Naive B cell (primary cell): ENCODE measurements around the gene TGFBR2. TPM values are rescaled to one million over a fixed set of nuclear protein-coding genes. Genes with fewer than 3 reads are reported as not detected.

Source experiments
- ATAC-seq, 2 donors: fragments of 150-1000 bp; cut with Tn5 transposase; 2 replicates each; pipeline ENCODE4 v1.10.0; 2021; ENCODE audit warnings: low read depth in 2 of 2, mild to moderate bottlenecking in 2 of 2, moderate library complexity in 2 of 2
- DNase-seq: peaks from one replicate; pipeline ENCODE4 v3.0.0; 2022
- H3K27ac Mint-ChIP-seq, 6 donors: one replicate each; pipeline ENCODE4 v1.8.0; 2020 to 2022; ENCODE audit warnings: mild to moderate bottlenecking in 6 of 6, mixed read lengths in 6 of 6, moderate library complexity in 5 of 6, inconsistent platforms in 2 of 6
- H3K27me3 Mint-ChIP-seq, 3 donors: one replicate each; pipeline ENCODE4 v1.8.0; 2021 to 2022; ENCODE audit warnings: mixed read lengths in 3 of 3, mild to moderate bottlenecking in 1 of 3
- H3K36me3 Mint-ChIP-seq, 2 donors: one replicate each; pipeline ENCODE4 v1.8.0; 2020 to 2022; ENCODE audit warnings: mixed read lengths in 2 of 2, inconsistent platforms in 1 of 2, mild to moderate bottlenecking in 1 of 2
- H3K4me1 Mint-ChIP-seq, 3 donors: one replicate each; pipeline ENCODE4 v1.8.0; 2020 to 2022; ENCODE audit warnings: mixed read lengths in 3 of 3, inconsistent platforms in 1 of 3, mild to moderate bottlenecking in 1 of 3, moderate library complexity in 1 of 3
- H3K4me3 Mint-ChIP-seq, 8 donors: one replicate each; pipeline ENCODE4 v1.8.0; 2020 to 2022; ENCODE audit warnings: mild to moderate bottlenecking in 8 of 8, mixed read lengths in 8 of 8, moderate library complexity in 8 of 8, inconsistent platforms in 2 of 8
- H3K9me3 Mint-ChIP-seq, 7 donors: one replicate each; pipeline ENCODE4 v1.8.0; 2020 to 2022; ENCODE audit warnings: mixed read lengths in 7 of 7, mild to moderate bottlenecking in 5 of 7, inconsistent platforms in 2 of 7, moderate library complexity in 1 of 7
- polyA plus RNA-seq, 6 donors: library from polyadenylated mRNA; unstranded; fragments of 300-500 nt; fragmentation: Illumina TruSeq; gene quantifications; one replicate each; pipeline ENCODE4 v1.2.3, GENCODE V29; 2021; ENCODE audit warnings: low read depth in 6 of 6

TGFBR2 gene
- polyA plus RNA-seq, 6 donors from 2014 or later: 99.4 to 169 (median 116) TPM

DNA sequence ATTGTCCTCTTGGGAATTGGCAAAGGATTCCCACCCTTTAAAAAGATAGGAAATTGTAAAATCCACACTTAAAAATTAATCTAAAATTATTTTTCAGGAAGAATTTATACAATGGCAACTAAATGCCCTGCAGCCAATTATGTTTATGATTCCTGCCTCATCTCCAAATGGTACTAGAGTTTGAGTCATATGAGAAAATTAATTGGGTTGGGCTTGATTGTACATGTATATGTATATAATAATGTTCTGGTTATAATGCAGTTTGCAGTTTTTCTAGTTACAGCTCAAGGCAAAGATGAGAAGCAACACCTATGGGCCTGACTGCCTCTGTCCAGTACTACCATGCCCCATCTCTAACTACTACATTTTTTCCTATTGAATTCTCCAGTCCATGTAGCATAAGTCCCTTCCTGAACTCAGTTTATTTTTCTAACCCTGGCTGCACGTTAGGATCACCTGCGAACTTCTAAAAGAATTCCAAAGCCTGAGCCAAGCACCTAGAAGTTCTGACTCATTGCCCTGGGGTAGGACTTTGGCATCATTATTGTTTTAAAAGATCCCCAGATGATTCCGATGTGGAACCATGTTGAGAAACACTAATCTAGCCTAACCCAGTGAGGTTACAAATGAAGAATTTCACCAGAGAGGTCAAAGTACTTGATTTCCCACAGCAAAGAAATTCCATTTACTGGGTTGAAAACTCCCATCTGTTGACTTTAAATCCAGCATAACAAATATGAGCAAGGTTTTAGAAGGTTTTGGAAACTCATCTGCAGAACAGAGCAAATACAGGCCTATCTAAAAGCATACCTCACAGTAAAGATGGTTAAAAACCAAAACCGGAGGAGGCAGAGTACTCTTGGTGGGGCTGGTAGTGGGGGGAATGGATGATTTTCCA, 19.4 kb downstream of the TGFBR2 start:
- Mint-ChIP-seq H3K9me3 (peaks cover 0 to 2% (median 0%) of the 10 kb centered on the region in 7 donors), H3K36me3 (peaks cover 6 to 22% of the 10 kb centered on the region in 2 donors), H3K4me3 (peak overlapping the region in 5 of 8 donors; percentile 37 to 61 (median 38)), H3K27me3 (no peaks in the 10 kb centered on the region), H3K4me1 (peaks cover 61 to 95% (median 88%) of the 10 kb centered on the region in 3 donors), H3K27ac (peak overlapping the region; percentile 78 to 100 (median 96))
- DNase-seq: no peak
- no peak for ATAC-seq

GRCh38 chr3:30626443-30627180, 20.2 kb downstream of the TGFBR2 start:
- ATAC-seq: no peak
- H3K36me3 Mint-ChIP-seq: peaks cover 6 to 26% of the 10 kb centered on the region in 2 donors
- peak overlapping the region in 5 of 8 donors; percentile 10 to 69 (median 38) for H3K4me3 Mint-ChIP-seq

GRCh38 chr3:30628205-30628900, 22.0 kb downstream of the TGFBR2 start:
- peaks cover 0 to 2% (median 0%) of the 10 kb centered on the region in 7 donors for H3K9me3 Mint-ChIP-seq
- H3K4me3 Mint-ChIP-seq: peak overlapping the region; percentile 25 to 91 (median 78)
- DNase-seq (no peak), ATAC-seq (no peak)
- H3K36me3 Mint-ChIP-seq: peaks cover 11 to 30% of the 10 kb centered on the region in 2 donors
- peaks cover 58 to 96% (median 88%) of the 10 kb centered on the region in 3 donors for H3K4me1 Mint-ChIP-seq
- no peaks in the 10 kb centered on the region for H3K27me3 Mint-ChIP-seq
- peak overlapping the region in 5 of 6 donors; percentile 93 to 100 (median 95) for H3K27ac Mint-ChIP-seq

More at GRCh38 chr3:30626443-30627180, 20.2 kb downstream of the TGFBR2 start:
- Mint-ChIP-seq H3K27me3 (no peaks in the 10 kb centered on the region), H3K4me1 (peaks cover 61 to 95% (median 88%) of the 10 kb centered on the region in 3 donors), H3K27ac (peak overlapping the region; percentile 78 to 100 (median 96)), H3K9me3 (peaks cover 0 to 2% (median 0%) of the 10 kb centered on the region in 7 donors)
- DNase-seq: no peak

- H3K4me3 Mint-ChIP-seq: peak overlapping the region; percentile 68 to 91 (median 81)
- H3K27me3 Mint-ChIP-seq: no peaks in the 10 kb centered on the region
- peak; percentile 71 to 72 for ATAC-seq
- H3K36me3 Mint-ChIP-seq: peaks cover 12 to 29% of the 10 kb centered on the region in 2 donors
- H3K27ac Mint-ChIP-seq: peak overlapping the region; percentile 82 to 100 (median 94)
- no peak for DNase-seq
- H3K9me3 Mint-ChIP-seq: peaks cover 0 to 2% (median 0%) of the 10 kb centered on the region in 7 donors
- peaks cover 57 to 96% (median 84%) of the 10 kb centered on the region in 3 donors for H3K4me1 Mint-ChIP-seq
Observed at GRCh38 chr3:30628901-30629590, 22.6 kb downstream of the TGFBR2 start.

DNA sequence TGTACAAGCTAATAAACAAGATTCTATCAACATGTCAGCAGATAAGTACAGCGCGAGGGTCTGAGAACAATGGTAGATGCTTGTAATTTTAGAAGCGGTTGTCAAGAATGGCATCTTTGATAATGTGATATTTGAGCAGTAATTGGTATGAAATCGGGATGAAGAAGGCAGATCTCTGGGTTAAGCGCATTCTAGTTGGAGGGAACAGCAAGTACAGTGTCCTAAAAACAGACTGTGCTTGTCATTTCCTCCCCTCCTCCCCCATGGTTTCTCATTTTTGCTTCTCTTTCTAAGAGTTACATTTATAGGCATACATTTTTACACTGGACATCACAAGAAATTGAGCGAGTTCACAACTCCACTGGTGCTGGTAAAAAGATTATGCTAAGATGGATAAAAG, 23.3 kb downstream of the TGFBR2 start:
- no peaks in the 10 kb centered on the region for H3K9me3 Mint-ChIP-seq
- DNase-seq (no peak), ATAC-seq (no peak)
- H3K27me3 Mint-ChIP-seq: no peaks in the 10 kb centered on the region
- peaks cover 58 to 96% (median 83%) of the 10 kb centered on the region in 3 donors for H3K4me1 Mint-ChIP-seq
- peaks cover 12 to 29% of the 10 kb centered on the region in 2 donors for H3K36me3 Mint-ChIP-seq
- peak overlapping the region; percentile 82 to 100 (median 94) for H3K27ac Mint-ChIP-seq
- H3K4me3 Mint-ChIP-seq: peak overlapping the region; percentile 68 to 91 (median 81)

GRCh38 chr3:30630238-30631030, 24.0 kb downstream of the TGFBR2 start:
- DNase-seq: no peak
- Mint-ChIP-seq H3K27me3 (no peaks in the 10 kb centered on the region), H3K36me3 (peaks cover 12 to 29% of the 10 kb centered on the region in 2 donors), H3K4me1 (peaks cover 63 to 96% (median 88%) of the 10 kb centered on the region in 3 donors), H3K4me3 (peak overlapping the region; percentile 68 to 91 (median 81)), H3K27ac (peak overlapping the region; percentile 93 to 100 (median 96)), H3K9me3 (no peaks in the 10 kb centered on the region)
- ATAC-seq: no peak

DNA sequence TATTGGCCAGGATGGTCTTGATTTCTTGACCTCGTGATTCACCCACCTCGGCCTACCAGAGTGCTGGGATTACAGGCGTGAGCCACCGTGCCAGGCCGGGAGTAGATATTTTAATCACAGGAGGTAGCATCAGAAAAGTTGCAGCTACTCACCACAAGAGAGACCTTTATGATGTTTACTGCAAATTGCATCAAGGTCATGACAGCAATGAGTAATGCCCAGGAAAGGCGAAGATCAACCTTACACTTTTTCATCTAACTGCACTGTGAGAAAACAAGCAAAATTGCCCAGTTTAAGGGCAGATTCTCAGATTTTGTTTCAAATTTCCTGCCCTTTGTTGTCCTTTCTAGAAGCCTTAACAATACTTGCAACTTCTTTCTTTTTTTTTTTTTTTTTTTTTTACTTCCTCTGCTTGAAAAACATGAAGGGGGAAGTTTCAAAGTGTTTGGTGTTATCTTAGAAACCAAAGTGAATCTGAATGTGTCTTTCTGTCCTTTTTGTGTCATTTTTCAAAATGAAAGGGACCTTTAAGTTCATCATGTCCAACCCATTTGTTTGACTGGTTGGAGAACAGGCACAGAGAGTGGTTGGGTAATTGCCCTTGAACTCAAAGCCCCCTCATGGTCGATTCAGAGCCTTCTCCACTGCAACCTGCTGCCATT, 25.0 kb downstream of the TGFBR2 start:
- no peaks in the 10 kb centered on the region for H3K9me3 Mint-ChIP-seq

DNA sequence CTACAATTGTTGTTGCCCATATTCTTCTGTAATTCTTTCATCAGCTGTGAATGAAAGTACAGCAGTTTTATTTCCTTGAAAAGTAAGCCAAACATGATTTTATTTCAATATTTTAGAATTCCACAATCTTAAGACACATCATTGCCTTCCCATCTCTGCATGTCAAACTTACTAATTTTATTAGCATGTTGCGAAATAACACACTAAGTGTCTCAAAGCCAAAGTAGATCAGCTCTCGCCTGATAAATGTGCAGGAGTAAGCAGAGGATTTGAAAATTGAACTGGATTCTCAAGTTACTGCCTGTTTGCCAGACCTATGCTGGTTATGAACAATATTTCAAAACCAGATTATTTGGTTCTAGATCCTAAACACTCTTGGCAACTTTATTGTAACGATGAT, 25.7 kb downstream of the TGFBR2 start:
- DNase-seq: no peak
- peaks cover 6 to 20% of the 10 kb centered on the region in 2 donors for H3K36me3 Mint-ChIP-seq

More for the DNA sequence above, 25.0 kb downstream of the TGFBR2 start:
- H3K4me1 Mint-ChIP-seq: peaks cover 67 to 97% (median 91%) of the 10 kb centered on the region in 3 donors
- DNase-seq (no peak), ATAC-seq (peak; percentile 44 to 53)
- peaks cover 10 to 19% of the 10 kb centered on the region in 2 donors for H3K36me3 Mint-ChIP-seq
- H3K27ac Mint-ChIP-seq: peak overlapping the region; percentile 90 to 100 (median 96)
- peak overlapping the region; percentile 68 to 91 (median 82) for H3K4me3 Mint-ChIP-seq
- H3K27me3 Mint-ChIP-seq: no peaks in the 10 kb centered on the region

GRCh38 chr3:30632521-30632920, 26.1 kb downstream of the TGFBR2 start:
- Mint-ChIP-seq H3K36me3 (peaks cover 6 to 21% of the 10 kb centered on the region in 2 donors), H3K4me1 (peaks cover 68 to 98% (median 92%) of the 10 kb centered on the region in 3 donors), H3K9me3 (peaks cover 0 to 2% (median 0%) of the 10 kb centered on the region in 7 donors), H3K27ac (peak overlapping the region; percentile 90 to 100 (median 96)), H3K4me3 (peak overlapping the region in 7 of 8 donors; percentile 57 to 90 (median 81)), H3K27me3 (no peaks in the 10 kb centered on the region)
- no peak for ATAC-seq
- DNase-seq: no peak

More for the DNA sequence above, 25.7 kb downstream of the TGFBR2 start:
- no peaks in the 10 kb centered on the region for H3K27me3 Mint-ChIP-seq
- H3K4me3 Mint-ChIP-seq: peak overlapping the region; percentile 68 to 91 (median 82)
- ATAC-seq: no peak
- H3K4me1 Mint-ChIP-seq: peaks cover 67 to 97% (median 91%) of the 10 kb centered on the region in 3 donors
- H3K27ac Mint-ChIP-seq: peak overlapping the region; percentile 90 to 100 (median 96)
- H3K9me3 Mint-ChIP-seq: peaks cover 0 to 2% (median 0%) of the 10 kb centered on the region in 7 donors

DNA sequence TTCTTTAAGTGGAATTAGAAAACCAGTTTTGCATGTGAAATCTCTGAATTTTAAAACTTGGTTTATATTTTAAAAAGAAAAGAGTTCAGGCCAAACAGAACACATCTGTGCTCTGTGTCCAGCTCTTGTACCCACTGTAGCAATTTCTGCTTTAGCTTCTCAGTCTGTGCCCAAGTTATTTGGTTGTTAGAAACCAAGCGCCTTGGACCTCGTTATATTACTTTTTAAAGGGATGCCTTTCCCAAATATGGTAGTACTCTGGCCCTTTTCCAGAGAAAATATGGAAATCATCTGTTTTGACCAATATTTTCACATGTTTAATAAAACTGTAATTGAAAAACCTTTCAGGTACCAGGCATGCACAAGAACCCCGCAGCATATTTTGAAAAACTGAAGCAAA, 27.3 kb downstream of the TGFBR2 start:
- peak overlapping the region; percentile 9 to 100 (median 88) for H3K27ac Mint-ChIP-seq
- peaks cover 0 to 2% (median 0%) of the 10 kb centered on the region in 7 donors for H3K9me3 Mint-ChIP-seq
- ATAC-seq (no peak), DNase-seq (no peak)
- H3K27me3 Mint-ChIP-seq: no peaks in the 10 kb centered on the region
- H3K4me3 Mint-ChIP-seq: peak overlapping the region in 5 of 8 donors; percentile 4 to 84 (median 73)
- peaks cover 76 to 100% (median 94%) of the 10 kb centered on the region in 3 donors for H3K4me1 Mint-ChIP-seq
- H3K36me3 Mint-ChIP-seq: peaks cover 6 to 33% of the 10 kb centered on the region in 2 donors
